ENCODE measurements around the gene FGF11. TPM values are rescaled to one million over a fixed set of nuclear protein-coding genes. Genes with fewer than 3 reads are reported as not detected.
A peak's percentile ranks its signal among the peaks of the same experiment; 100 is the strongest.

The FGF11 gene
- total and polyA plus RNA-seq, 2 experiments from 2014 or later: 0.36 TPM; not detected in 1

- Histone ChIP-seq H3K27me3 (replicated peaks; ENCODE audit: insufficient read depth) (no peaks in the 10 kb centered on the region), H3K9me2 (ENCODE audit: insufficient read depth) (no peaks in the 10 kb centered on the region), H4K20me1 (ENCODE audit: insufficient read depth) (no peaks in the 10 kb centered on the region), H3K79me2 (ENCODE audit: insufficient read depth) (no peaks in the 10 kb centered on the region), H3K9me3 (ENCODE audit: low read depth) (no peaks in the 10 kb centered on the region), H3K9ac (peak overlapping the region; percentile 25; the same call in 1 of the 2 replicates), H3F3A (ENCODE audit: insufficient read depth) (peaks cover 12% of the 10 kb centered on the region), H3K4me3 (no peak overlapping the region), H3K27ac (peak overlapping the region; percentile 33; the same call in 1 of the 2 replicates), H3K4me1 (ENCODE audit: insufficient read depth) (peaks cover 16% of the 10 kb centered on the region), H3K4me2 (ENCODE audit: unreplicated experiment) (peak overlapping the region; percentile 21), H2AFZ (no peak overlapping the region), H3K36me3 (ENCODE audit: low read depth) (no peaks in the 10 kb centered on the region)
- peak; percentile 84 for DNase-seq
- 63 to 66% methylated on average over 6 of the region's 6 CpGs for WGBS, 2 experiments (ENCODE audit: low coverage in 1 of 2, low lambda C conversion rate in 2 of 2, missing lambda C conversion rate in 2 of 2)
- in situ Hi-C loops (cut with MboI): no loop called here
- TF ChIP-seq EZH2phosphoT487 (IDR thresholded peaks at IDR 0.05; ENCODE audit: insufficient read depth, low read depth) (no peak), EZH2 (IDR thresholded peaks at IDR 0.05; ENCODE audit: insufficient read depth, poor library complexity, severe bottlenecking) (no peak)
Measured at GRCh38 chr17:7413346-7413985, 25.8 kb upstream of the FGF11 start.

- Histone ChIP-seq H3F3A (ENCODE audit: insufficient read depth) (peaks cover 12% of the 10 kb centered on the region), H3K9me3 (ENCODE audit: low read depth) (no peaks in the 10 kb centered on the region), H3K4me1 (ENCODE audit: insufficient read depth) (peaks cover 16% of the 10 kb centered on the region), H3K27me3 (replicated peaks; ENCODE audit: insufficient read depth) (no peaks in the 10 kb centered on the region), H3K9me2 (ENCODE audit: insufficient read depth) (no peaks in the 10 kb centered on the region), H3K4me3 (no peak overlapping the region), H4K20me1 (ENCODE audit: insufficient read depth) (no peaks in the 10 kb centered on the region), H3K9ac (no peak overlapping the region), H3K79me2 (ENCODE audit: insufficient read depth) (no peaks in the 10 kb centered on the region), H3K27ac (no peak overlapping the region), H3K4me2 (ENCODE audit: unreplicated experiment) (no peak overlapping the region), H2AFZ (no peak overlapping the region), H3K36me3 (ENCODE audit: low read depth) (no peaks in the 10 kb centered on the region)
- no peak for DNase-seq
- 85 to 86% methylated on average over 14 of the region's 14 CpGs for WGBS, 2 experiments (ENCODE audit: low coverage in 1 of 2, low lambda C conversion rate in 2 of 2, missing lambda C conversion rate in 2 of 2)
- in situ Hi-C loops (cut with MboI): no loop called here
- TF ChIP-seq EZH2 (IDR thresholded peaks at IDR 0.05; ENCODE audit: insufficient read depth, poor library complexity, severe bottlenecking) (no peak), EZH2phosphoT487 (IDR thresholded peaks at IDR 0.05; ENCODE audit: insufficient read depth, low read depth) (no peak)
Measured at GRCh38 chr17:7414837-7415236, 24.5 kb upstream of the FGF11 start.

GRCh38 chr17:7415784-7416183, 23.5 kb upstream of the FGF11 start:
- Histone ChIP-seq H2AFZ (no peak overlapping the region), H3F3A (ENCODE audit: insufficient read depth) (peaks cover 12% of the 10 kb centered on the region), H3K4me1 (ENCODE audit: insufficient read depth) (peaks cover 16% of the 10 kb centered on the region), H3K4me3 (no peak overlapping the region), H3K27ac (no peak overlapping the region), H3K9me2 (ENCODE audit: insufficient read depth) (no peaks in the 10 kb centered on the region), H3K79me2 (ENCODE audit: insufficient read depth) (no peaks in the 10 kb centered on the region), H3K9ac (no peak overlapping the region), H3K4me2 (ENCODE audit: unreplicated experiment) (no peak overlapping the region), H3K9me3 (ENCODE audit: low read depth) (no peaks in the 10 kb centered on the region), H3K27me3 (replicated peaks; ENCODE audit: insufficient read depth) (no peaks in the 10 kb centered on the region), H3K36me3 (ENCODE audit: low read depth) (no peaks in the 10 kb centered on the region), H4K20me1 (ENCODE audit: insufficient read depth) (no peaks in the 10 kb centered on the region)
- WGBS, 2 experiments (ENCODE audit: low coverage in 1 of 2, low lambda C conversion rate in 2 of 2, missing lambda C conversion rate in 2 of 2): 83 to 84% methylated on average over 23 of the region's 23 CpGs
- in situ Hi-C loops (cut with MboI): no loop called here
- DNase-seq: no peak
- no peak for TF ChIP-seq EZH2 (IDR thresholded peaks at IDR 0.05; ENCODE audit: insufficient read depth, poor library complexity, severe bottlenecking)
- TF ChIP-seq EZH2phosphoT487 (IDR thresholded peaks at IDR 0.05; ENCODE audit: insufficient read depth, low read depth): no peak

- H4K20me1 ChIP-seq (ENCODE audit: insufficient read depth): no peaks in the 10 kb centered on the region
- H2AFZ ChIP-seq: no peak overlapping the region
- H3K36me3 ChIP-seq (ENCODE audit: low read depth): no peaks in the 10 kb centered on the region
- no peak overlapping the region for H3K4me3 ChIP-seq
- H3K9me2 ChIP-seq (ENCODE audit: insufficient read depth): no peaks in the 10 kb centered on the region
- H3K27me3 ChIP-seq (replicated peaks; ENCODE audit: insufficient read depth): no peaks in the 10 kb centered on the region
- H3F3A ChIP-seq (ENCODE audit: insufficient read depth): peaks cover 12% of the 10 kb centered on the region
- no peaks in the 10 kb centered on the region for H3K79me2 ChIP-seq (ENCODE audit: insufficient read depth)
- H3K4me2 ChIP-seq (ENCODE audit: unreplicated experiment): no peak overlapping the region
- 70 to 73% methylated on average over 6 of the region's 6 CpGs for whole genome bisulfite sequencing, 2 experiments (ENCODE audit: low coverage in 1 of 2, low lambda C conversion rate in 2 of 2, missing lambda C conversion rate in 2 of 2)
- no peak overlapping the region for H3K27ac ChIP-seq
- in situ Hi-C loops (cut with MboI): no loop called here
- H3K9me3 ChIP-seq (ENCODE audit: low read depth): no peaks in the 10 kb centered on the region
- no peak for DNase-seq
- H3K9ac ChIP-seq: no peak overlapping the region
- H3K4me1 ChIP-seq (ENCODE audit: insufficient read depth): peaks cover 16% of the 10 kb centered on the region
- TF ChIP-seq EZH2 (IDR thresholded peaks at IDR 0.05; ENCODE audit: insufficient read depth, poor library complexity, severe bottlenecking) (no peak), EZH2phosphoT487 (IDR thresholded peaks at IDR 0.05; ENCODE audit: insufficient read depth, low read depth) (no peak)
Measured at GRCh38 chr17:7416323-7416722, 23.0 kb upstream of the FGF11 start.
